Measurements from ENCODE around the gene MTHFSD.

The MTHFSD gene

GRCh38 chr16:86584726-86585721, 30.0 kb upstream of the MTHFSD start:
- TF ChIP-seq, protein P1, sequence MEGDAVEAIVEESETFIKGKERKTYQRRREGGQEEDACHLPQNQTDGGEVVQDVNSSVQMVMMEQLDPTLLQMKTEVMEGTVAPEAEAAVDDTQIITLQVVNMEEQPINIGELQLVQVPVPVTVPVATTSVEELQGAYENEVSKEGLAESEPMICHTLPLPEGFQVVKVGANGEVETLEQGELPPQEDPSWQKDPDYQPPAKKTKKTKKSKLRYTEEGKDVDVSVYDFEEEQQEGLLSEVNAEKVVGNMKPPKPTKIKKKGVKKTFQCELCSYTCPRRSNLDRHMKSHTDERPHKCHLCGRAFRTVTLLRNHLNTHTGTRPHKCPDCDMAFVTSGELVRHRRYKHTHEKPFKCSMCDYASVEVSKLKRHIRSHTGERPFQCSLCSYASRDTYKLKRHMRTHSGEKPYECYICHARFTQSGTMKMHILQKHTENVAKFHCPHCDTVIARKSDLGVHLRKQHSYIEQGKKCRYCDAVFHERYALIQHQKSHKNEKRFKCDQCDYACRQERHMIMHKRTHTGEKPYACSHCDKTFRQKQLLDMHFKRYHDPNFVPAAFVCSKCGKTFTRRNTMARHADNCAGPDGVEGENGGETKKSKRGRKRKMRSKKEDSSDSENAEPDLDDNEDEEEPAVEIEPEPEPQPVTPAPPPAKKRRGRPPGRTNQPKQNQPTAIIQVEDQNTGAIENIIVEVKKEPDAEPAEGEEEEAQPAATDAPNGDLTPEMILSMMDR (IDR thresholded peaks at IDR 0.05; ENCODE audit: insufficient read depth, low read length, missing control alignments): no peak
- POLR2A ChIA-PET: interaction anchor here (0.9 to 2.0 kb wide), 8 partner anchors 9 to 367 kb away, joined by 3 to 17 read pairs (median 4); no protein-coding TSS in a partner anchor
- CTCF ChIA-PET: interaction anchor here (1.0 to 1.9 kb wide), 4 partner anchors 10 to 176 kb away, joined by 3 to 7 read pairs (median 4); no protein-coding TSS in a partner anchor

DNA sequence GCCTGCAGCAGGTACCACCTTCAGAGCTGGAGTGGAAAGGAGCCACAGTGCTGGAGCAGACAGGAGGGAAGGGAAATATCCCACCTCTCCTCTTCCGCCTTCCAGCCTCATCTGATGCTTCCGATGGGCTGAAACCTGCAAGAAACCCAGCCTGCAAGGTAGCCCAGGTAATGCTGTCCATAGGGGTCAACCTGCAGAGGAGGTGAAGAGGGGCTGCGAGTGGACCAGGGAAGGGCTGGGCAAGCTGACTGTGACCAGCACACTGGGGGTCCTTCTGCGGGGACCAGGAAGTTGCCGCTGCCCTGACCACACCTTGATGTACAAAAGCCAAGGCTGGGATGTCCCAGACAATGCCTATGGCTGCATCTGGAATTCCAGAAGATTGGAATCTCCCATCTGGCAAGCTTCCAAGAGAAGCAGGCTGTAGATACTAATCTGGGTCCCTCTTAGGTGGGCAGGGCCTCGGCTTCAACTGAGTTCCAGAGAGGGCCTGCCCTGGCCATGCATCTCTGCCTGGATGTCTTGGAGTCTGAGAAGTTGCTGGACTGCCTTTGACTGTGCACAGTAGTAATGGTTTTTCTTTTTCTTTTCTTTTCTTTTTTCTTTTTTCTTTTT, 29.1 kb upstream of the MTHFSD start:
- ChIA-PET CTCF (interaction anchor here (0.8 to 1.9 kb wide), 5 partner anchors 10 to 695 kb away, joined by 3 to 7 read pairs (median 3); no protein-coding TSS in a partner anchor), POLR2A (interaction anchor here (1.0 kb wide), 1 partner anchor 84 kb away, joined by 3 read pairs; no protein-coding TSS in a partner anchor)
- TF ChIP-seq, protein P1 (IDR thresholded peaks at IDR 0.05; ENCODE audit: insufficient read depth, low read length, missing control alignments): no peak
- DNase-seq (ENCODE audit: low read depth, low spot score): no peak
- no peak overlapping the region for H3K4me3 ChIP-seq (ENCODE audit: low read depth, low read length)

More at GRCh38 chr16:86584726-86585721, 30.0 kb upstream of the MTHFSD start:
- DNase-seq (ENCODE audit: low read depth, low spot score): no peak
- no peak overlapping the region; the same call in 1 of the 2 replicates for H3K4me3 ChIP-seq (ENCODE audit: low read depth, low read length)

DNA sequence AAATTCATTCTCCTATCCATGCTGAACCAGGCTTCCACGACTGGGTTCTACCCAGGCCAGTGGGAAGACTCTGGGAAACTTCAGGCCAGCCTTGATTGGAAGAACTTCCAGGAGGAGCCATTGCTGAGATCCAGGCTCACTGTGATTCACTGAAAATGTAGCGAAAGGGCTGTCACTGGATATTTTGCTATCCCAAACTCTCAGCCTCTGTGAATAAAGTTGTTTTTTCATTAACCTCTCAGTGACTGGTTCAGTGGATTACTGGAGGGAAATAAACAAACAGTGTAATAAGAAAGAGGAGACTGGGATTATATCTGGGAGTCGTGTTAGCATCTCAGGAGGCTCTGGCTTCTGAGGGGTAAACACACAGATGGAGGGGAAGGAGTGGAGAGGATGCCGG, 26.4 kb upstream of the MTHFSD start:
- DNase-seq (ENCODE audit: low read depth, low spot score): no peak
- peak overlapping the region; percentile 37 for H3K4me3 ChIP-seq (ENCODE audit: low read depth, low read length)
- TF ChIP-seq, protein P1 (IDR thresholded peaks at IDR 0.05; ENCODE audit: insufficient read depth, low read length, missing control alignments): no peak
- CTCF ChIA-PET: interaction anchor here (1.0 to 2.6 kb wide), 8 partner anchors 11 to 482 kb away, joined by 3 to 11 read pairs (median 4); no protein-coding TSS in a partner anchor
- POLR2A ChIA-PET: interaction anchor here (1.2 kb wide), 1 partner anchor 8 kb away, joined by 3 read pairs; no protein-coding TSS in a partner anchor

- peak overlapping the region; percentile 55 for H3K4me3 ChIP-seq (ENCODE audit: low read depth, low read length)
- TF ChIP-seq, protein P1 (IDR thresholded peaks at IDR 0.05; ENCODE audit: insufficient read depth, low read length, missing control alignments): no peak
- CTCF ChIA-PET: interaction anchor here (1.3 to 2.6 kb wide), 5 partner anchors 10 to 482 kb away, joined by 3 to 13 read pairs (median 7); no protein-coding TSS in a partner anchor
- no peak for DNase-seq (ENCODE audit: low read depth, low spot score)
- POLR2A ChIA-PET: interaction anchor here (0.7 to 1.2 kb wide), 2 partner anchors 10 to 256 kb away, joined by 3 read pairs; no protein-coding TSS in a partner anchor
Measured at GRCh38 chr16:86580791-86581170, 25.7 kb upstream of the MTHFSD start.

GRCh38 chr16:86580063-86580790, 25.2 kb upstream of the MTHFSD start:
- H3K4me3 ChIP-seq (ENCODE audit: low read depth, low read length): peak overlapping the region; percentile 55
- ChIA-PET CTCF (interaction anchor here (1.2 to 2.6 kb wide), 7 partner anchors 9 to 482 kb away, joined by 3 to 13 read pairs (median 4); no protein-coding TSS in a partner anchor), POLR2A (interaction anchor here (0.6 to 1.2 kb wide), 3 partner anchors 9 to 257 kb away, joined by 3 read pairs; no protein-coding TSS in a partner anchor)
- TF ChIP-seq, protein P1 (IDR thresholded peaks at IDR 0.05; ENCODE audit: insufficient read depth, low read length, missing control alignments): no peak
- DNase-seq (ENCODE audit: low read depth, low spot score): no peak

Data from AG04449 (cell line).